HG02678 (cell line): ENCODE data around the gene CCDC40.
A peak's percentile ranks its signal among the peaks of the same experiment; 100 is the strongest.

ENCODE experiments used
- ATAC-seq: cut with Tn5 transposase; IDR thresholded peaks from one replicate; pipeline ENCODE4 v1.9.1; 2021; ENCODE audit warnings: mild to moderate bottlenecking, moderate library complexity; ENCODE audit not compliant: unreplicated experiment

Gene CCDC40

GRCh38 chr17:80129006-80129565 is 92.6 kb downstream of the CCDC40 start:
- ATAC-seq: no peak

GRCh38 chr17:80130992-80131391 is 94.5 kb downstream of the CCDC40 start:
- ATAC-seq: no peak

GRCh38 chr17:80132906-80133625 is 96.6 kb downstream of the CCDC40 start:
- no peak for ATAC-seq

- no peak for ATAC-seq
Measured at GRCh38 chr17:80133626-80133970, 97.2 kb downstream of the CCDC40 start.

GRCh38 chr17:80137131-80137530 is 100.7 kb downstream of the CCDC40 start:
- no peak for ATAC-seq

GRCh38 chr17:80138856-80139426 is 102.5 kb downstream of the CCDC40 start:
- ATAC-seq: no peak

GRCh38 chr17:80141463-80142165 is 105.2 kb downstream of the CCDC40 start:
- ATAC-seq: no peak

GRCh38 chr17:80142929-80143328 is 106.5 kb downstream of the CCDC40 start:
- no peak for ATAC-seq

GRCh38 chr17:80145076-80146075 is 108.9 kb downstream of the CCDC40 start:
- ATAC-seq: no peak

GRCh38 chr17:80146121-80147034 is 109.9 kb downstream of the CCDC40 start:
- peak; percentile 22 for ATAC-seq

- ATAC-seq: peak; percentile 89
Measured at GRCh38 chr17:80147035-80147822, 110.8 kb downstream of the CCDC40 start, which contains the start of gene EIF4A3. TSS of gene EIF4A3 (minus strand) at chr17:80147128. CDS start at chr17:80146961, 167 bp downstream.
